Sigmoid colon (tissue), 7 donors: ENCODE results near the gene LBX2. TPM values are rescaled to one million over a fixed set of nuclear protein-coding genes. Genes with fewer than 3 reads are reported as not detected.

Experiments
- DNase-seq: peaks from one replicate; pipeline ENCODE4 v3.0.0-alpha.2; 2019
- H3K27ac ChIP-seq, 4 donors: fragments of 200-600 bp; sonication (generic); one replicate each; pipeline ENCODE4 v1.5.1; 2016 to 2019; ENCODE audit warnings: mild to moderate bottlenecking in 1 of 4
- H3K27me3 ChIP-seq, 3 donors: fragments of 200-600 bp; sonication (generic); one replicate each; pipeline ENCODE4 v1.5.1; 2019; ENCODE audit warnings: mild to moderate bottlenecking in 1 of 3
- H3K36me3 ChIP-seq, 4 donors: fragments of 200-600 bp; sonication (generic); one replicate each; pipeline ENCODE4 v1.5.1; 2016 to 2019
- H3K4me1 ChIP-seq, 4 donors: fragments of 200-600 bp; sonication (generic); one replicate each; pipeline ENCODE4 v1.5.1; 2017 to 2019
- H3K4me3 ChIP-seq, 4 donors: fragments of 200-600 bp; sonication (generic); one replicate each; pipeline ENCODE4 v1.5.1; 2017 to 2019; ENCODE audit warnings: mild to moderate bottlenecking in 2 of 4, moderate library complexity in 1 of 4
- H3K9me3 ChIP-seq, 4 donors: fragments of 200-600 bp in 3 of 4; sonication (generic) in 3 of 4; one replicate each; pipeline versions ENCODE4 v1.5.1 to v1.6.1; 2013 to 2019
- CTCF ChIP-seq, 4 experiments: fragments of 450-650 bp in 3 of 4; fragments of 200-600 bp in 1 of 4; IDR thresholded peaks; one replicate each; pipeline ENCODE4 v1.5.1; 2016 to 2019; ENCODE audit warnings: antibody characterized with exemption in 4 of 4, mild to moderate bottlenecking in 3 of 4, moderate library complexity in 2 of 4
- EP300 ChIP-seq, 4 donors: sonication (generic); formaldehyde crosslinking; IDR thresholded peaks; one replicate each; pipeline ENCODE4 v1.6.1; 2017; ENCODE audit warnings: antibody characterized with exemption in 4 of 4
- POLR2A ChIP-seq, 2 donors: fragments of 450-650 bp; IDR thresholded peaks; one replicate each; pipeline ENCODE4 v1.6.1; 2016; ENCODE audit warnings: antibody characterized with exemption in 2 of 2, mild to moderate bottlenecking in 2 of 2, moderate library complexity in 2 of 2
- POLR2AphosphoS5 ChIP-seq, 4 donors: sonication (generic); formaldehyde crosslinking; IDR thresholded peaks; one replicate each; pipeline ENCODE4 v1.6.1; 2017; ENCODE audit warnings: antibody characterized with exemption in 4 of 4
- WGBS, 2 donors: extraction: QIAGEN DNeasy Blood & Tissue Kit; methylation state at CpG; one replicate each; pipeline ENCODE4 v1.1.7; 2013; 5-methylcytosine and 5-hydroxymethylcytosine counted together
- intact Hi-C: fragments of 100-400 bp; cut with DNase I; formaldehyde crosslinking; loops from one replicate; pipeline ENCODE4 v1.15.1; 2023
- polyA plus RNA-seq, 3 donors: library from polyadenylated mRNA; stranded (reverse); fragments of 200-250 nt; gene quantifications; one replicate each; pipeline ENCODE4 v1.2.3, GENCODE V29; 2013
- total RNA-seq, 4 donors: library from RNA; depleted of rRNA; stranded (reverse); fragments of >200 nt; gene quantifications; one replicate each; pipeline ENCODE4 v1.1.0, GENCODE V29; 2016
- donor health status: healthy with polysubstance abuse.
- donor health status: Bipolar disorder and iron deficiency.
- donor health status: healthy.

The LBX2 gene
- total and polyA plus RNA-seq, 7 donors, result 0.99 to 2.4 (median 1.6) TPM; not detected in 3

GRCh38 chr2:74522516-74522915 lies 23.1 kb upstream of the LBX2 start:
- no peaks in the 10 kb centered on the region for H3K9me3 ChIP-seq
- H3K4me1 ChIP-seq, result peaks cover 0 to under 1% (median 0%) of the 10 kb centered on the region in 4 donors
- no peak overlapping the region for H3K4me3 ChIP-seq
- intact Hi-C loops, result no loop called here
- no peak for DNase-seq
- WGBS, 2 donors, result 85 to 91% methylated on average over 3 of the region's 3 CpGs
- no peak for TF ChIP-seq EP300 (IDR thresholded peaks at IDR 0.05)
- TF ChIP-seq POLR2A (IDR thresholded peaks at IDR 0.05), result no peak
- no peak for TF ChIP-seq POLR2AphosphoS5 (IDR thresholded peaks at IDR 0.05)
- no peak for TF ChIP-seq CTCF (IDR thresholded peaks at IDR 0.05)
- H3K27ac ChIP-seq, result no peak overlapping the region
- H3K27me3 ChIP-seq, result peaks cover 2 to 36% (median 22%) of the 10 kb centered on the region in 3 donors
- H3K36me3 ChIP-seq, result peaks cover 13 to 21% (median 16%) of the 10 kb centered on the region in 4 donors

- Histone ChIP-seq H3K27ac (no peak overlapping the region), H3K27me3 (peaks cover 51 to 95% (median 81%) of the 10 kb centered on the region in 3 donors), H3K36me3 (no peaks in the 10 kb centered on the region), H3K4me1 (peaks cover 0 to 36% (median 29%) of the 10 kb centered on the region in 4 donors), H3K4me3 (peak overlapping the region in 2 of 4 donors; percentile 26 to 40), H3K9me3 (no peaks in the 10 kb centered on the region)
- intact Hi-C loops, result no loop called here
- no peak for DNase-seq
- TF ChIP-seq POLR2A (IDR thresholded peaks at IDR 0.05) (no peak), EP300 (IDR thresholded peaks at IDR 0.05) (no peak)
- 76 to 86% methylated on average over 13 of the region's 13 CpGs for WGBS, 2 donors
Observed at GRCh38 chr2:74516650-74517049, 17.2 kb upstream of the LBX2 start.

- WGBS, 2 donors, result 5 to 20% methylated on average over 72 of the region's 72 CpGs
- intact Hi-C loops, result no loop called here
- Histone ChIP-seq H3K27ac (no peak overlapping the region), H3K27me3 (peaks cover 51 to 100% (median 86%) of the 10 kb centered on the region in 3 donors), H3K4me3 (peak overlapping the region in 3 of 4 donors; percentile 25 to 40 (median 26)), H3K36me3 (no peaks in the 10 kb centered on the region), H3K4me1 (peaks cover 0 to 36% (median 29%) of the 10 kb centered on the region in 4 donors), H3K9me3 (no peaks in the 10 kb centered on the region)
- TF ChIP-seq POLR2A (IDR thresholded peaks at IDR 0.05) (no peak), POLR2AphosphoS5 (IDR thresholded peaks at IDR 0.05) (no peak), CTCF (IDR thresholded peaks at IDR 0.05) (no peak), EP300 (IDR thresholded peaks at IDR 0.05) (no peak)
- peak; percentile 75 for DNase-seq
Observed at GRCh38 chr2:74515981-74516633, 16.7 kb upstream of the LBX2 start.

- 5% methylated on average over 60 of the region's 60 CpGs for whole genome bisulfite sequencing, 2 donors
- Histone ChIP-seq H3K4me1 (peaks cover 0 to 36% (median 29%) of the 10 kb centered on the region in 4 donors), H3K4me3 (peak overlapping the region in 3 of 4 donors; percentile 25 to 40 (median 26)), H3K27me3 (peaks cover 51 to 100% (median 93%) of the 10 kb centered on the region in 3 donors), H3K36me3 (no peaks in the 10 kb centered on the region), H3K27ac (no peak overlapping the region), H3K9me3 (no peaks in the 10 kb centered on the region)
- peak; percentile 56 for DNase-seq
- no peak for TF ChIP-seq EP300 (IDR thresholded peaks at IDR 0.05)
- TF ChIP-seq POLR2AphosphoS5 (IDR thresholded peaks at IDR 0.05), result no peak
- TF ChIP-seq CTCF (IDR thresholded peaks at IDR 0.05), result no peak
- TF ChIP-seq POLR2A (IDR thresholded peaks at IDR 0.05), result no peak
- intact Hi-C loops, result no loop called here
Observed at GRCh38 chr2:74515271-74515980, 16.0 kb upstream of the LBX2 start.
